ENCODE measurements around the gene IQSEC2. TPM values are rescaled to one million over a fixed set of nuclear protein-coding genes. Genes with fewer than 3 reads are reported as not detected.

Gene IQSEC2
- total and polyA plus RNA-seq, 2 of the 4 experiments (the other 2 are of a cell fraction) = 2.5 to 11.4 TPM

DNA sequence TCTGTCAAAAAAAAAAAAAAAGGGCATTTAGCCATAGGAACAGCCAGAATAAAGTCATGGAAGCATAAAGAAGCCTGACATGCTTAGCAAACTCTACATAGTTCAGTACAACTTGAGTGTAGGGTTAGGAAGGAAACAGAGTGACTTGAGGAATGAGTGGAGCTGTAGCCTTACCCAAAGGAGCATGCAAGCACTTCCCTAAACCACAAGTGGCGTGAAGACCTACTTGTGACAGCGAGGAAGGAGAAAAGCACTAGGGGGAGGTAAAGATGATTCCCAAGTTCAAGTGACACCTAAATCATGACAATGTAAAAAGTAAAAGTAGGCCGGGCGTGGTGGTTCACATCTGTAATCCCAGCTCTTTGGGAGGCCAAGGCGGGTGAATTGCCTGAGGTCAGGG lies 21.8 kb upstream of the IQSEC2 start (continued):
- TF ChIP-seq, protein P1, sequence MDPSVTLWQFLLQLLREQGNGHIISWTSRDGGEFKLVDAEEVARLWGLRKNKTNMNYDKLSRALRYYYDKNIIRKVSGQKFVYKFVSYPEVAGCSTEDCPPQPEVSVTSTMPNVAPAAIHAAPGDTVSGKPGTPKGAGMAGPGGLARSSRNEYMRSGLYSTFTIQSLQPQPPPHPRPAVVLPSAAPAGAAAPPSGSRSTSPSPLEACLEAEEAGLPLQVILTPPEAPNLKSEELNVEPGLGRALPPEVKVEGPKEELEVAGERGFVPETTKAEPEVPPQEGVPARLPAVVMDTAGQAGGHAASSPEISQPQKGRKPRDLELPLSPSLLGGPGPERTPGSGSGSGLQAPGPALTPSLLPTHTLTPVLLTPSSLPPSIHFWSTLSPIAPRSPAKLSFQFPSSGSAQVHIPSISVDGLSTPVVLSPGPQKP (IDR thresholded peaks at IDR 0.05; ENCODE audit: borderline replicate concordance, low read depth, low read length) = no peak
- no peak for TF ChIP-seq RCOR1 (IDR thresholded peaks at IDR 0.05; ENCODE audit: insufficient replicate concordance, low read length)
- TF ChIP-seq POLR2A (IDR thresholded peaks at IDR 0.05; ENCODE audit: low read depth, low read length) = no peak

DNA sequence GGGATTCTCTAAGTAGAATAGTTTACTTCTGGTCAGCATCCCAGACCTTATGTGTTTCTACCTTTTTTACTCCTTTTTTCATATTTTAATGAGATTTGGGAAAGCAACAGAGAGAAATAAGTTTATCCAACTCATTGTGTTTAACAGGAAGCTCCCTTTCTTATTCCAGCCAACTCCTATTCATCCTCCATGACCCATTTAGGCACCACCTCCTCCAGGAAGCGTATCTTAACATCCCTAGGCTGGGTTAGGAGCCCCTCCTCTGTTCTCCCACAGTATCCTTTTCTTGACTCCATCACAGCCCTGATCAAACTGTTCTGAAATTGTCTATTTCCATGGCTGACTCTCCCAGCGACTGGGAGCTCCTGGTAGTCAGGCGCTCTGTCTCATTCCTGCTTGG lies 18.8 kb upstream of the IQSEC2 start:
- POLR2A ChIA-PET (ENCODE audit: unreplicated experiment) = no interaction called here
- TF ChIP-seq BHLHE40 (IDR thresholded peaks at IDR 0.05; ENCODE audit: low read depth, low read length) = no peak
- TF ChIP-seq NFE2L2 (IDR thresholded peaks at IDR 0.05; ENCODE audit: low read depth, low read length) = no peak
- no peak for TF ChIP-seq MXI1 (IDR thresholded peaks at IDR 0.05; ENCODE audit: borderline replicate concordance, low read depth, low read length)
- TF ChIP-seq, protein P2, sequence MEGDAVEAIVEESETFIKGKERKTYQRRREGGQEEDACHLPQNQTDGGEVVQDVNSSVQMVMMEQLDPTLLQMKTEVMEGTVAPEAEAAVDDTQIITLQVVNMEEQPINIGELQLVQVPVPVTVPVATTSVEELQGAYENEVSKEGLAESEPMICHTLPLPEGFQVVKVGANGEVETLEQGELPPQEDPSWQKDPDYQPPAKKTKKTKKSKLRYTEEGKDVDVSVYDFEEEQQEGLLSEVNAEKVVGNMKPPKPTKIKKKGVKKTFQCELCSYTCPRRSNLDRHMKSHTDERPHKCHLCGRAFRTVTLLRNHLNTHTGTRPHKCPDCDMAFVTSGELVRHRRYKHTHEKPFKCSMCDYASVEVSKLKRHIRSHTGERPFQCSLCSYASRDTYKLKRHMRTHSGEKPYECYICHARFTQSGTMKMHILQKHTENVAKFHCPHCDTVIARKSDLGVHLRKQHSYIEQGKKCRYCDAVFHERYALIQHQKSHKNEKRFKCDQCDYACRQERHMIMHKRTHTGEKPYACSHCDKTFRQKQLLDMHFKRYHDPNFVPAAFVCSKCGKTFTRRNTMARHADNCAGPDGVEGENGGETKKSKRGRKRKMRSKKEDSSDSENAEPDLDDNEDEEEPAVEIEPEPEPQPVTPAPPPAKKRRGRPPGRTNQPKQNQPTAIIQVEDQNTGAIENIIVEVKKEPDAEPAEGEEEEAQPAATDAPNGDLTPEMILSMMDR (conservative IDR thresholded peaks at IDR 0.05; ENCODE audit: low read depth, low read length) = no peak
- no peak for TF ChIP-seq CHD1 (IDR thresholded peaks at IDR 0.05; ENCODE audit: low read depth, low read length)
- no peak for TF ChIP-seq FOS (IDR thresholded peaks at IDR 0.05; ENCODE audit: low read depth, low read length)
- TF ChIP-seq, protein P3, sequence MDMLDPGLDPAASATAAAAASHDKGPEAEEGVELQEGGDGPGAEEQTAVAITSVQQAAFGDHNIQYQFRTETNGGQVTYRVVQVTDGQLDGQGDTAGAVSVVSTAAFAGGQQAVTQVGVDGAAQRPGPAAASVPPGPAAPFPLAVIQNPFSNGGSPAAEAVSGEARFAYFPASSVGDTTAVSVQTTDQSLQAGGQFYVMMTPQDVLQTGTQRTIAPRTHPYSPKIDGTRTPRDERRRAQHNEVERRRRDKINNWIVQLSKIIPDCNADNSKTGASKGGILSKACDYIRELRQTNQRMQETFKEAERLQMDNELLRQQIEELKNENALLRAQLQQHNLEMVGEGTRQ (IDR thresholded peaks at IDR 0.05; ENCODE audit: low read depth, low read length) = no peak
- no peak for TF ChIP-seq MAFK (IDR thresholded peaks at IDR 0.05; ENCODE audit: low read depth, low read length)
- no peak for TF ChIP-seq RFX5 (IDR thresholded peaks at IDR 0.05; ENCODE audit: low read depth, low read length)
- no peak for TF ChIP-seq CEBPB (IDR thresholded peaks at IDR 0.05; ENCODE audit: low read depth, low read length)
- TF ChIP-seq RAD21 (IDR thresholded peaks at IDR 0.05; ENCODE audit: low read length) = no peak
- TF ChIP-seq RCOR1 (IDR thresholded peaks at IDR 0.05; ENCODE audit: insufficient replicate concordance, low read length) = no peak
- TF ChIP-seq SMC3 (IDR thresholded peaks at IDR 0.05; ENCODE audit: low read depth, low read length) = no peak
- TF ChIP-seq POLR2A (IDR thresholded peaks at IDR 0.05; ENCODE audit: low read depth, low read length) = no peak

More for the DNA sequence above, 18.8 kb upstream of the IQSEC2 start:
- Histone ChIP-seq H4K8ac (ENCODE audit: low read depth in 2 of 2, low read length in 2 of 2) (no peak overlapping the region), H2BK20ac (ENCODE audit: low read depth, low read length) (no peak overlapping the region), H3K36me3 (ENCODE audit: control insufficient read depth, insufficient read depth, low read length) (no peaks in the 10 kb centered on the region), H2AK5ac (ENCODE audit: low read depth, low read length) (no peak overlapping the region), H2BK15ac (ENCODE audit: low read depth, low read length) (no peak overlapping the region), H4K20me1 (ENCODE audit: insufficient read depth, low read length) (no peaks in the 10 kb centered on the region; the same call in 1 of the 2 replicates), H3K4me3 (ENCODE audit: insufficient read depth, low read depth, low read length) (no peak overlapping the region), H3K9ac (ENCODE audit: low read depth, low read length) (no peak overlapping the region), H3K4ac (ENCODE audit: low read depth, low read length) (no peak overlapping the region), H3K4me2 (ENCODE audit: low read depth, low read length) (no peak overlapping the region), H4K91ac (ENCODE audit: insufficient read depth, low read depth, low read length) (no peak overlapping the region), H2AFZ (replicated peaks; ENCODE audit: low read length, poor library complexity) (no peak overlapping the region), H3K14ac (replicated peaks; ENCODE audit: low read depth, low read length) (no peak overlapping the region), H2BK120ac (ENCODE audit: low read depth, low read length) (no peak overlapping the region), H4K5ac (ENCODE audit: low read depth, low read length) (no peak overlapping the region), H3K18ac (ENCODE audit: low read depth, low read length) (no peak overlapping the region), H3K9me1 (ENCODE audit: insufficient read depth, low read length) (no peaks in the 10 kb centered on the region), H3K56ac (ENCODE audit: extremely low read depth, insufficient read depth, low read length) (no peak overlapping the region), H3K27me3 (ENCODE audit: control insufficient read depth, insufficient read depth, low read length) (peaks cover 28% of the 10 kb centered on the region), H2AK9ac (replicated peaks; ENCODE audit: low read depth, low read length, poor library complexity) (no peak overlapping the region), H3K27ac (ENCODE audit: insufficient read depth, low read length) (no peak overlapping the region), H2BK5ac (ENCODE audit: low read depth, low read length, poor library complexity, severe bottlenecking) (no peak overlapping the region), H3K4me1 (ENCODE audit: control insufficient read depth, insufficient read depth, low read length) (no peaks in the 10 kb centered on the region), H3K23ac (ENCODE audit: low read depth, low read length) (no peak overlapping the region), H3K79me1 (ENCODE audit: low read depth in 1 of 2, low read length in 2 of 2) (no peaks in the 10 kb centered on the region; a peak in 1 of 4 replicates), H3K9me3 (ENCODE audit: control insufficient read depth, insufficient read depth, low read length) (no peaks in the 10 kb centered on the region)
- CTCF ChIA-PET = interaction anchor here (1.2 kb wide), 1 partner anchor 12 kb away, joined by 5 read pairs; no protein-coding TSS in a partner anchor
- intact Hi-C loops (cut with micrococcal nuclease) = no loop called here
- BruUV-seq (replicated peaks) = no TSS peak
- WGBS, 2 experiments (ENCODE audit: extremely low coverage in 2 of 2, insufficient read length in 1 of 2) = 50% methylated on average over 1 of the region's 3 CpGs; no CpG with 5 or more reads in 1 of the 2 experiments
- dilution Hi-C loops (cut with HindIII; ENCODE audit: low sequenced_read_pairs, unreplicated experiment) = no loop called here
- ATAC-seq (ENCODE audit: low read depth) (no peak), DNase-seq (no peak)
- in situ Hi-C loops (cut with MboI; ENCODE audit: low sequenced_read_pairs) = no loop called here
